ENCODE data around the gene PLSCR2. TPM values are rescaled to one million over a fixed set of nuclear protein-coding genes. Genes with fewer than 3 reads are reported as not detected.

Gene PLSCR2
- total and polyA plus RNA-seq, 9 of the 15 experiments (the other 6 are each of a cell fraction or from before 2014, with no cell fraction given) = 0.07 to 0.49 (median 0.25) TPM; not detected in 4

DNA sequence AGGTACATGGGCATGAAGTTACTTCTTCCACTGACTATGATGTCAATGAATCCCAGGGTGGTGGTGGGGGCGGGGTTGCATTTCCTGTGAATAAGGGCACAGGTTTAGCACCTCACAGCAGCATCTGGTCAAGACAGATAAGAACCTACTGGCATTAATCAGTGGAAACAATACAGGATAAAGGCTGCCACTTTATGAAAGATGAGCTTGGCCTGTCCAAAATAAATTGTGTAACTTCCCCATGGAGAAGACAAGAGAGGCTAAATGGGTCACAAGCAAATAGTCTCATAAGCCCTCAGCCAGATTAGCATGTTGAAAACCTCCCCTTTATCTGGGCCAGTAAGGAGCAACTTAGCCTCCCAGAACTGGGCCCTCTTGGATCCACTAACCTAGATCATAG, 27.4 kb upstream of the PLSCR2 start (continued):
- TF ChIP-seq, protein P1, sequence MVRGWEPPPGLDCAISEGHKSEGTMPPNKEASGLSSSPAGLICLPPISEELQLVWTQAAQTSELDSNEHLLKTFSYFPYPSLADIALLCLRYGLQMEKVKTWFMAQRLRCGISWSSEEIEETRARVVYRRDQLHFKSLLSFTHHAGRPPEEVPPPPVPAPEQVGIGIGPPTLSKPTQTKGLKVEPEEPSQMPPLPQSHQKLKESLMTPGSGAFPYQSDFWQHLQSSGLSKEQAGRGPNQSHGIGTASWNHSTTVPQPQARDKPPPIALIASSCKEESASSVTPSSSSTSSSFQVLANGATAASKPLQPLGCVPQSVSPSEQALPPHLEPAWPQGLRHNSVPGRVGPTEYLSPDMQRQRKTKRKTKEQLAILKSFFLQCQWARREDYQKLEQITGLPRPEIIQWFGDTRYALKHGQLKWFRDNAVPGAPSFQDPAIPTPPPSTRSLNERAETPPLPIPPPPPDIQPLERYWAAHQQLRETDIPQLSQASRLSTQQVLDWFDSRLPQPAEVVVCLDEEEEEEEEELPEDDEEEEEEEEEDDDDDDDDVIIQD (CRISPR knock-in tag; IDR thresholded peaks at IDR 0.05) = no peak
- TF ChIP-seq ELF1 (tag; IDR thresholded peaks at IDR 0.05) (no peak), DACH1 (IDR thresholded peaks at IDR 0.05; ENCODE audit: partially characterized antibody) (peak; percentile 44), ZFP30 (CRISPR knock-in tag; IDR thresholded peaks at IDR 0.05; ENCODE audit: borderline replicate concordance) (no peak), CXXC5 (CRISPR knock-in tag; IDR thresholded peaks at IDR 0.05) (no peak; the same call in 1 of the 2 replicates), HMGN3 (IDR thresholded peaks at IDR 0.05; ENCODE audit: borderline replicate concordance, extremely low read depth, insufficient read length, low read depth, low read length) (peak; percentile 45), XRCC4 (IDR thresholded peaks at IDR 0.05; ENCODE audit: extremely low read depth, insufficient read depth, insufficient read length) (no peak), FOSL1 (tag; conservative IDR thresholded peaks at IDR 0.05) (peak; percentile 57; the same call in 1 of the 2 replicates), U2AF2 (optimal IDR thresholded peaks at IDR 0.05; ENCODE audit: low read depth, low read length) (no peak), ERF (CRISPR knock-in tag; IDR thresholded peaks at IDR 0.05) (no peak), CCAR2 (IDR thresholded peaks at IDR 0.05; ENCODE audit: low read depth, low read length) (no peak), NR4A1 (CRISPR knock-in tag; IDR thresholded peaks at IDR 0.05) (no peak), NR4A1 (tag; IDR thresholded peaks at IDR 0.05) (no peak), MAFF (IDR thresholded peaks at IDR 0.05; ENCODE audit: low read length) (peak; percentile 3; the same call in 1 of the 2 replicates), HMG20B (CRISPR knock-in tag; IDR thresholded peaks at IDR 0.05) (no peak), CHCHD3 (CRISPR knock-in tag; IDR thresholded peaks at IDR 0.05) (no peak), GTF2F1 (IDR thresholded peaks at IDR 0.05; ENCODE audit: low read depth, low read length) (no peak), HDAC2 (IDR thresholded peaks at IDR 0.05) (peak; percentile 90), KLF10 (CRISPR knock-in tag; IDR thresholded peaks at IDR 0.05) (no peak), CBFA2T2 (conservative IDR thresholded peaks at IDR 0.05) (peak; percentile 93), FOXA3 (CRISPR knock-in tag; conservative IDR thresholded peaks at IDR 0.05 in 1 of 2, IDR thresholded peaks at IDR 0.05 in 1 of 2) (no peak), XRCC5 (IDR thresholded peaks at IDR 0.05; ENCODE audit: low read depth, low read length) (no peak)
- TF ChIP-seq, protein P2, sequence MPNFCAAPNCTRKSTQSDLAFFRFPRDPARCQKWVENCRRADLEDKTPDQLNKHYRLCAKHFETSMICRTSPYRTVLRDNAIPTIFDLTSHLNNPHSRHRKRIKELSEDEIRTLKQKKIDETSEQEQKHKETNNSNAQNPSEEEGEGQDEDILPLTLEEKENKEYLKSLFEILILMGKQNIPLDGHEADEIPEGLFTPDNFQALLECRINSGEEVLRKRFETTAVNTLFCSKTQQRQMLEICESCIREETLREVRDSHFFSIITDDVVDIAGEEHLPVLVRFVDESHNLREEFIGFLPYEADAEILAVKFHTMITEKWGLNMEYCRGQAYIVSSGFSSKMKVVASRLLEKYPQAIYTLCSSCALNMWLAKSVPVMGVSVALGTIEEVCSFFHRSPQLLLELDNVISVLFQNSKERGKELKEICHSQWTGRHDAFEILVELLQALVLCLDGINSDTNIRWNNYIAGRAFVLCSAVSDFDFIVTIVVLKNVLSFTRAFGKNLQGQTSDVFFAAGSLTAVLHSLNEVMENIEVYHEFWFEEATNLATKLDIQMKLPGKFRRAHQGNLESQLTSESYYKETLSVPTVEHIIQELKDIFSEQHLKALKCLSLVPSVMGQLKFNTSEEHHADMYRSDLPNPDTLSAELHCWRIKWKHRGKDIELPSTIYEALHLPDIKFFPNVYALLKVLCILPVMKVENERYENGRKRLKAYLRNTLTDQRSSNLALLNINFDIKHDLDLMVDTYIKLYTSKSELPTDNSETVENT (CRISPR knock-in tag; IDR thresholded peaks at IDR 0.05) = no peak
- TF ChIP-seq, protein P3, sequence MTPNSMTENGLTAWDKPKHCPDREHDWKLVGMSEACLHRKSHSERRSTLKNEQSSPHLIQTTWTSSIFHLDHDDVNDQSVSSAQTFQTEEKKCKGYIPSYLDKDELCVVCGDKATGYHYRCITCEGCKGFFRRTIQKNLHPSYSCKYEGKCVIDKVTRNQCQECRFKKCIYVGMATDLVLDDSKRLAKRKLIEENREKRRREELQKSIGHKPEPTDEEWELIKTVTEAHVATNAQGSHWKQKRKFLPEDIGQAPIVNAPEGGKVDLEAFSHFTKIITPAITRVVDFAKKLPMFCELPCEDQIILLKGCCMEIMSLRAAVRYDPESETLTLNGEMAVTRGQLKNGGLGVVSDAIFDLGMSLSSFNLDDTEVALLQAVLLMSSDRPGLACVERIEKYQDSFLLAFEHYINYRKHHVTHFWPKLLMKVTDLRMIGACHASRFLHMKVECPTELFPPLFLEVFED (CRISPR knock-in tag; conservative IDR thresholded peaks at IDR 0.05) = no peak
- TF ChIP-seq, protein P4, sequence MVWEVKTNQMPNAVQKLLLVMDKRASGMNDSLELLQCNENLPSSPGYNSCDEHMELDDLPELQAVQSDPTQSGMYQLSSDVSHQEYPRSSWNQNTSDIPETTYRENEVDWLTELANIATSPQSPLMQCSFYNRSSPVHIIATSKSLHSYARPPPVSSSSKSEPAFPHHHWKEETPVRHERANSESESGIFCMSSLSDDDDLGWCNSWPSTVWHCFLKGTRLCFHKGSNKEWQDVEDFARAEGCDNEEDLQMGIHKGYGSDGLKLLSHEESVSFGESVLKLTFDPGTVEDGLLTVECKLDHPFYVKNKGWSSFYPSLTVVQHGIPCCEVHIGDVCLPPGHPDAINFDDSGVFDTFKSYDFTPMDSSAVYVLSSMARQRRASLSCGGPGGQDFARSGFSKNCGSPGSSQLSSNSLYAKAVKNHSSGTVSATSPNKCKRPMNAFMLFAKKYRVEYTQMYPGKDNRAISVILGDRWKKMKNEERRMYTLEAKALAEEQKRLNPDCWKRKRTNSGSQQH (CRISPR knock-in tag; IDR thresholded peaks at IDR 0.05) = no peak
